T-helper 2 cell (primary cell): ENCODE results near the gene PRAMEF13.
"Not testable (repeated sequence)": the region's sequence is repeated elsewhere in the genome, so short reads cannot be mapped to it uniquely, and the experiment has no call there.

ENCODE experiments used
- DNase-seq, 5 experiments: peaks; one replicate each; pipeline versions ENCODE4 v3.0.0 to v3.0.0-alpha.2; 2012 to 2022
- total RNA-seq, 2 donors: gene quantifications; one replicate each; lab custom pipeline; 2026; lab: John Stamatoyannopoulos, UW

PRAMEF13 gene, protein sequence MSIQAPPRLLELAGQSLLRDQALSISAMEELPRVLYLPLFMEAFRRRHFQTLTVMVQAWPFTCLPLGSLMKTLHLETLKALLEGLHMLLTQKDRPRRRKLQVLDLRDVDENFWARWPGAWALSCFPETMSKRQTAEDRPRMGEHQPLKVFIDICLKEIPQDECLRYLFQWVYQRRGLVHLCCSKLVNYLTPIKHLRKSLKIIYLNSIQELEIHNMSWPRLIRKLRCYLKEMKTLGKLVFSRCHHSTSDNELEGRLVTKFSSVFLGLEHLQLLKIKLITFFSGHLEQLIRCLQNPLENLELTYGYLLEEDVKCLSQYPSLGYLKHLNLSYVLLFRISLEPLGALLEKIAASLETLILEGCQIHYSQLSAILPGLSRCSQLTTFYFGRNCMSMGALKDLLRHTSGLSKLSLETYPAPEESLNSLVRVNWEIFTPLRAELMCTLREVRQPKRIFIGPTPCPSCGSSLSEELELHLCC
- total RNA-seq, result 0 reads per million in 2 donors

DNA sequence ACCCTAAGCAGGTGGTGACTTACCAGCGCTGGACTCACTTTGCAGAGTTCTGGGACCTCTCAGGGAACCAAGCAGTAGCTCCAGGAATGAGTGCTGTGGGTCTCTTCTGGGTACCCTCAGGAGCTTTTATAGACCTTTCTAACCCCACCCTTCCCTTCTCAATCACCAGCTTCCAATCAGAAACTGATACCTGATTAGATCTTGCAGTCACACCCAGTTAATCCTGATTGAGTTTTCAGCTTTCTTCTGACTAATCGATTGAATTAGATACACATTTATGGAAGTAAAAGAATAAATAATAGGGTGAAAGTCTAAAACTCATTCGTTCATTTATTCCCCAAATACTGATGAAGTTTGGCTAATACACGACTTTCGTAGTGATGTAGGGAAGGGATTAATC lies at the start of gene PRAMEF13:
Gene PRAMEF13 (minus strand): TSS at position 101 of the 400 bp plus-strand sequence. CDS start 1,820 bp downstream, outside the sequence.
- not testable (repeated sequence) for DNase-seq

DNA sequence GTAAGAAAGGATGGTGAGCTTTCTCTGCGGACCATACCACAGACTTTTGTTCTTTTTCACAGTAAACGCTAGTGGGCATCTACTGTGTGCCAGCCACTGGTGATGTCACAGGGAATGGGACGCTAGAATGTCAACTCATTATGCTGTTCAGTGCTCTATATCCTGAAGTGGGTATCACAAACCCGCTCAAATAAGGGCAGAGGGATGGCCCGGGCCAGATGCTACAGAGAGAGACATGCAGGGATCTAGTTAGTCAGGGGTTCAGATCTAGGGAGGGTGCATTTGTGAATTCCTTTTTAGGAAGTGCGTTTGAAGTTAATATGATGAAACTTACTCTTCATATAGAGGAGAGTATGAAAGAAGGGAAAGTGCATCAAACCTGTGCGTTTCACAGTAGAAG lies 45.9 kb upstream of the PRAMEF13 start:
- not testable (repeated sequence) for DNase-seq

DNA sequence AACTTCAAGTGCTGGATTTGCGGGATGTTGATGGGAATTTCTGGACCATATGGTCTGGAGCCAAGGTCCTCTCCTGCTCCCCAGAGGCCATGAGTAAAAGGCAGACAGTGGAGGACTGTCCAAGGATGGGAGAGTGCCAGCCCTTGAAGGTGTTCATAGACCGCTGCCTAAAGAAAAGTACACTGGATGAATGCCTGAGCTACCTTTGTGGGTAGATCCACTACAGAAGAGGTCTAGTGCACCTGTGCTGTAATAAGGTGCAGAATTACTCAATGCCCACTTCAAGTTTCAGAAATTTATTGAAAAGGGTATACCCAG lies 45.3 kb upstream of the PRAMEF13 start:
- DNase-seq, result not testable (repeated sequence)

DNA sequence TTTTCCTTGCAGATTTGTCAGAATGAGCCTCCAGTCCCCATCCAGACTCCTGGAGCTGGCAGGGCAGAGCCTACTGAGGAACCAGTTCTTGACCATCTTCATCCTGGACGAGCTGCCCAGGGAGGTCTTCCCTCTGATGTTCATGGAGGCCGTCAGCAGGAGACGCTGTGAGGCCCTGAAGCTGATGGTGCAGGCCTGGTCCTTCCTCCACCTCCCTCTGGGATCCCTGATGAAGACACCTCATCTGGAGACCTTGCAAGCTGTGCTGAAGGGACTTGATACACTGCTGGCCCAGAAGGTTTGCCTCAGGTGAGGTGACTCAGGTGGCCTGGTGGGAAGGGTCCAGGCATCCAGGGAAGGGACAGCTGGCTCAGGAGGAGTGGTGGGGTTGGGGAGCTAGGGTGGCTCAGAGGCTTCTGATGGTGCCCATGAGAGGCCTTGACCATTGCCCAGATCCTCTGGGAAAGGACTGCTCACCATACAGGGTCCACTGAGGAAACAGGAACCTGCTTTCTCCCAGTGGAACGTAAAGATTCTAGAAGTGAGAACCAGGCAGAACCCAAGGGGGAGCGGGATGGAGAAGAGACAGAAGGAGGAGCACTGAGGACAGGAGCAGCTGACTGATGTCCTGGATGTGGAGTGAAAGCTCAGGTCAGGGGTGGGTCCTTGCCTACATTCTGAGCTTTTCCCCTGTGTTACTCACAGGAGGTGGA lies 44.8 kb upstream of the PRAMEF13 start:
- DNase-seq, result not testable (repeated sequence)

DNA sequence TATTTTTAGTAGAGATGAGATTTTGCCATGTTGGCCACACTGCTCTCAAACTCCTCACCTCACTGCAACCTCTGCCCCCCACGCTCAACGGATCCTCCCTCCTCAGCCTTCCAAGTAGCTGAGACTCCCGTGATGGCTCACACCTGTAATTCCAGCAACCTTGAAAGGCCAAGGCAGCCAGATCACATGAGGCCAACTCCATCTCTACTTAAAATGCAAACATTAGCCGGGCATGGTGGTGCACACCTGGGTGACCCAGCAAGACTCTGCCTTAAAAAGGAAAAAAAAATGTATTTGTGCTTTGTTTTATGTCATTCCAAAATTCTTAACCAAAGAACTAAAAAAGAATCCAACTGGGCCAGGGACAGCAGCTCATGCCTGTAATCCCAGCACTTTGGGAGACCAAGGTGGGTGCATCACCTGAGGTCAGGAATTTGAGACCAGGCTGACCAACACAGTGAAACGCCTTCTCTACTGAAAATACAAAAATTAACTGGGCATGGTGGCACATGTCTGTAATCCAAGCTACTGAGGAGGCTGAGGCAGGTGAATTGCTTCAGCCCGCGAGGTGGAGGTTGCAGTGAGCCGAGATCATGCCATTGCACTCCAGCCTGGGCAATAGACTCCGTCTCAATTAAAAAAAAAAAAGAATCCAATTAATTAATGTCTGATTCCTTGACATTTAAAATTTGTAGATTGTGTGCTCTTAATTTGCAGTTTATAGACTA lies 42.5 kb upstream of the PRAMEF13 start:
- DNase-seq, result not testable (repeated sequence)

DNA sequence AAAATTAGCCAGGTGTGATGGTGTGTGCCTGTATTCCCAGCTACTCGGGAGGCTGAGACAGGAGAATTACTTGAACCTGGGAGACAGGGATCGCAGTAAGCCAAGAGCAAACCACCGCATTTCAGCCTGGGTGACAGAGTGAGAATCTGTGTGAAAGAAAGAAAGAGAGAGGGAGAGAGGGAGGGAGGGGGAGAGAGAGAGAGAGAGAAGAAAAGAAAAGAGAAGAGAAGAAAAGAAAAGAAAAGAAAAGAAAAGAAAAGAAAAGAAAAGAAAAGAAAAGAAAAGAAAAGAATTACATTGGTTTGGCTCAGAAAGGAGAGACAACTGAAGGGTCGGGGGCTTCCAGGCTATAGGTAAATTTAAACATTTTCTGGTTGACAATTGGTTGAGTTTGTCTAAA lies 38.4 kb upstream of the PRAMEF13 start:
- DNase-seq, result not testable (repeated sequence)

DNA sequence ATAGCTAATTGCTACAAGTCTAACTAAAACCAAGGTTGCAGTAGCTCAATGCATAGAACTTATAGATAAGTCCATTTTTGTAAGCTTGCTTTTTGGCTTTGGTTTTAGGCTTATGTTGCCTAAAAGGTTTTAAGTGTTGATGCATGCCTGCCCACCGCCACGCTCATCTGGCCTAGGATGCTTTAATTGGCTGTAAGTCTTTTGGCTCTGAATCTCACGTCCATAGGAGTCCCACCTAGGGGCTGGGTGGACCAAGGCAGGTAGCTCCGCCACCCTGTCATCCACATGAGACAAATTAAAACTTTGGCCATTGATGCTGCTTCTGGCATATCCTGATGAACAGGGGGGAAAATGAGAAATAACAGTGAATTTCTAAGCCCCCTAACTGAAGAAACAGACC lies 36.4 kb upstream of the PRAMEF13 start:
- not testable (repeated sequence) for DNase-seq

DNA sequence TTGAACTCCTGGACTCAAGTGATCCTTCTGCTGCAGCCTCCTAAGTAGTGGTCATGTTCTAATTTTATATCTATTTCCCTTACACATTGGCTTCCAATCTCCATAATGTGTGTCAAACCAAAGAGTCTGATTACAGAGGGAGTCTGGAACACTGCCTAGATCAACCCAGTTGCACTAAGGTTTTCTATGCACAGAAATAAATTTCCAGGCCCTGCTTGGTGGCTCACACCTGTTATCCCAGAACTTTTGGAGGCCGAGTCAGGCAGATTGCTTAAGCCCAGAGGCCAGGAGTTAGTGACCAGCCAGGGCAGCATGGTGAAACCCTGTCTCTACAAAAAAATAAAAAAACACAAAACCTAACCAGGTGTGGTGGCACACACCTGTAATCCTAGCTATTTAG lies 32.8 kb upstream of the PRAMEF13 start:
- DNase-seq, result not testable (repeated sequence)

DNA sequence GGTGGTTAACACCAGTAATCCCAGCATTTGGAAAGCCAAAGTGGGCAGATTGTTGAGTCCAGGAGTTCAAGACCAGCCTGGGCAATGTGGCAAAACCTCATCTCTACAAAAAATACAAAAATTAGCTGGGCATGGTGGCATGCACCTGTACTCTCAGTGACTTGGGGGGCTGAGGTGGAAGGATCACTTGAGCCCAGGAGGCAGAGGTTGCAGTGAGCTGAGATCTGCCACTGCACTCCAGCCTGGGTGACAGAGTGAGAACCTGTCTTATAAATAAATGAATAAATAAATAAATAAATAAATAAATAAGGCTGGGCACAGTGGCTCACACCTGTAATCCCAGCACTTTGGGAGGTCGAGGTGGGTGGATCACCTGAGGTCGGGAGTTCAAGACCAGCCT lies 30.8 kb upstream of the PRAMEF13 start:
- not testable (repeated sequence) for DNase-seq

DNA sequence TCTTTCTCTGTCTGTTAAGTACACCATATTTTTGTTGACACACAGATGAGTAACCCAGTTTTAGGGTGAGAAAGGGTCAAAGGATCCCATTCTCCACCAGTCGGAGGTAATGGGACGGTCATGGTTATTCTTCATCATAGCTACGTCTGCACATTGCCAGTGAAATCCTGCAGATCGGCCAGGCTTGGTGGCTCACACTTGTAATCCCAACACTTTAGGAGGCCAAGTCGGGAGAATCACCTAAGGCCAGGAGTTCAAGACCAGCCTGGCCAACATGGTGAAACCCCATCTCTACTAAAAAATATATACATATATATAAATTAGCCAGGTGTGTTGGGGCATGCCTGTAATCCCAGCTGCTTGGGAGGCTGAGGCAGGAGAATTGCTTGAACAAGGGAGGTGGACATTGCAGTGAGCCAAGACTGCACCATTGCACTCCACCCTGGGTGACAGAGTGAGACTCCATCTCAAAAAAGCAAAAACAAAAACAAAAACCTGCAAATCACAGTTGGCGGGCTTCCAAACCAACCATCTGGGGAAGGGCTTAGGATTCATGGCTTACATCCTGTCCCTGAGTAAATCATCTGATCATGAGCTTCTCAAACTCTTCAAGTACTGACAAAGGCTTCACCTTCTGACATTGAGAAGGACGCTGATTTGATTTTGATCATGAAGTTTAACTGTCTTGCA lies 30.0 kb upstream of the PRAMEF13 start:
- not testable (repeated sequence) for DNase-seq

DNA sequence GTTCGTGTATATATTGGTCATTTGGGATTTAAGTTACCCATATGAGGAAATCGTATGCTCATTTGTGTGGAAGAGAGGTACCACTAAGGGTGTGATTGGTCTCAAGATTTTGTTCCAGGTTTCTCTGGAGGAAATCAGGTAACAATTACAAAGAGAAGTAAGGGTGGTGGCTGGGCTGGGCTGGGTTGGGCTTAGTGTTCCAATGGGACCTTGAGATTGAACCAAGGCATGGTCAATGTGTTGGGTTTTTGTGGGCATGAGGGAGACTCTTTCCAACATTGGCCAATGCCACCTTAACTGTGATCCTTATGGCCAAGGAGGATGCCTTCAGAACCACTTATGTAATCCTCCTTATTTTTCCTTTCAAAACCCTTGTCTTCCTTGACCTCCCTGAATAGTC lies 29.4 kb upstream of the PRAMEF13 start:
- DNase-seq, result not testable (repeated sequence)

DNA sequence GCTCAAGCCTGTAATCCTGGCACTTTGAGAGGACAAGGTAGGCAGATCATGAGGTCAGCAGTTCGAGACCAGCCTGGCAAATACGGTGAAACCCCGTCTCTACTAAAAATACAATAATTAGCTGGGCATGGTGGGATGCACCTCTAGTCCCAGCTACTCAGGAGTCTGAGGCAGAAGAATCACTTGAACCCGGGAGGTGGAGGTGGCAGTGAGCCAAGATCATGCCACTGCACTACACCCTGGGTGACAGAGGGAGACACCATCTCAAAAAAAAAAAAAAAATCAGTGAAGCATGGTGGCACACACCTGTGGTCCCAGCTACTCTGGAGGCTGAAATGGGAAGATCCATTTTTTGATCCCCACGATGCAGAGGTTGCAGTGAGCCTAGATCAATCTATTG lies 28.9 kb upstream of the PRAMEF13 start:
- not testable (repeated sequence) for DNase-seq

DNA sequence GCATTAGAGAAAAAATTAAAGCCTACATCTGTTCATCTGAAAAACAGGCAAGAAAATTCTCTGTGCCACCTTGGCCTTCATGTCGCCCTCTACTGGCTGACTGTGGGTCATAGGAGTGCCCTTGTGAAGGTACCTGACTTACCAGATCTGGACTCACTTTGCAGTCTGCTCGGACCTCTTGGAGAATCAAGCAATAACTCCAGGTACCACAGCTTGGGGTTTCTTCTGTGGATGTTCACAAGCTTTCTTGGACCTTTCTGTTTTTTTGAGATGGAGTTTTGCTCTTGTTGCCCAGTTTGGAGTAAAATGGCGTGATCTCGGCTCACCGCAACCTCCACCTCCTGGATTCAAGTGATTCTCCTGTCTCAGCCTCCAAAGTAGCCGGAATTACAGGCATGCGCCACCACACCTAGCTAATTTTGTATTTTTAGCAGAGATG lies 27.2 kb upstream of the PRAMEF13 start:
- DNase-seq, result peak in 2 of 5 experiments; percentile 14 to 44

DNA sequence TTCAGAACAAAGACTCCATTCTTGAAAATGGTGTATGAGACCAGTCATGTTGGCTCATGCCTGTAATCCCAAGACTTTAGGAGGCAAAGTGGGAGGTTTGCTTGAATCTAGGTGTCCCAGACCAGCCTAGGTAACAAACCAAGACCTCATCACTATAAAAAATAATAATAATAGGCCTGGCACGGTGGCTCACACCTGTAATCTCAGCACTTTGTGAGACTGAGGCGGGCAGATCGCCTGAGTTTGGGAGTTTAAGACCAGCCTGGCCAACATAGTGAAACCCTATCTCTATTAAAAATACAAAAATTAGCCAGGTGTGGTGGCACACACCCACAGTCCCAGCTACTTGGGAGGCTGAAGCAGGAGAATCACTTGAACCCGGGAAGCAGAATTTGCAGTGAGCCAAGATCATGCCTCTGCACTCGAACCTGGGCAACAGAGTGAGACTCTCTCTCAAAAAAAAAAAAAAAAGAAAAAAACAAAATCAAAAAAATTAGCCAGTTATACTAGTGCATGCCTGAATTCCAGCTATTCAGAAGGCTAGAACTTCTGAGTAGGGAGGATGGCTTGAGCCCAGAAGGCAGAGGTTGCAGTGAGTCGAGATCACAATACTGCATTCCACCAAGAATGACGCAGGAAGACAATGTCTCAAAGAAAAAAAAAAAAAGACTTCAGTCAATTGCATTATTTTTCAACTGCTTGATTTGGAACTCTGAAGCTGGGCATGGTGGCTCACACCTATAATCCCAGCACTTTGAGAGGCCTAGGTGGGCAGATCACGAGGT lies 26.3 kb upstream of the PRAMEF13 start:
- not testable (repeated sequence) for DNase-seq

DNA sequence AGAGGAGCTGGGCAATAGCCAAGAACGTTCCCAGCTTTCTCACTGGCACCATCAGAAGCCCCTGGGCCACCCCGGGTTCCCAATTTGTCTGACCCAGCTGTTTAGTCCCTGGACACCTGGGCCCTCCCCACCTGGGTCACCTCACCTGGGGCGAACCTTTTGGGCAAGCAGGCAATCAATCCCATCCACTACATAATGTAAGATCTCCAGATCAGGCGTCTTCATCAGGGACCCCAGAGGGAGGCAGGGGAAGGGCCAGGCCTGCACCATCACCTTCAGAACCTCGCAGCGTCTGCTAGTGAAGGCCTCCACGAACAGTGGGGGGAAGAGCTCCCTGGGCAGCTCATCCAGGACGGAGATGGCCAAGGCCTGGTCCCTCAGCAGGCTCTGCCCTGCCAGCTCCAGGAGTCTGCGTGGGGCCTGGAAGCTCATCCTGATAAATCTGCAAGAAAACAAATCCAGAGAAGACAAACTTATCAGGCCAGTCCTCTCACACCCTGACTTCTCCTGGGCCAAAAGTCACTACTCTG lies 24.5 kb upstream of the PRAMEF13 start, which contains the start of gene PRAMEF18:
Gene PRAMEF18 (minus strand): TSS at position 480 of the 530 bp plus-strand sequence. CDS start 48 bp downstream, at position 432.
- not testable (repeated sequence) for DNase-seq

DNA sequence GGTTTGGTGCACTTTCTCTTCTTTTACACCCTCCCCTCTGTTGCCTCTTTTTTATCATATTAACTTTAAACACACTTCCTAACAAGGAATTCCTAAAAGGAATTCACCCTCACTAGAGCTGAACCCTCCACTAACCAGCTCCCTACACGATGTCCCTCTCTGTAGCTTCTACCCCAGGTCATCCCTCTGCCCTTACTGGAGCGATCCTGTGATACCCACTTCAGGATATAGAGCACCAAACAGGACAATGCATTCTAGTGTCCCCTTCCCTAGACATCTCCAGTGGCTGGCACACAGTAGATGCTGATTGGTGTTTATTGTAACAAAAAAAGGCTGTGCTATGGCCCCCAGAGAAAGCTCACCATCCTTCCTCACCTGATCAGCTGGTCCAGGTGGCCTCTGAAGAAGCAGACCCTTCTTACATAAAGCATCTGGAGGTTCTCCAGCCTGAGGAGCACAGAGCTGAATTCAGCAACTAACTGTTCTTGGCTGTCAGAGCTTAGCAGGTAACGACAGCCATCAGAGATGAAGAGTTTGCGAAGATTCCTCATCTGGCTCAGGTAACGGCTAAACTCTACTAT lies 23.4 kb upstream of the PRAMEF13 start:
- no peak for DNase-seq

DNA sequence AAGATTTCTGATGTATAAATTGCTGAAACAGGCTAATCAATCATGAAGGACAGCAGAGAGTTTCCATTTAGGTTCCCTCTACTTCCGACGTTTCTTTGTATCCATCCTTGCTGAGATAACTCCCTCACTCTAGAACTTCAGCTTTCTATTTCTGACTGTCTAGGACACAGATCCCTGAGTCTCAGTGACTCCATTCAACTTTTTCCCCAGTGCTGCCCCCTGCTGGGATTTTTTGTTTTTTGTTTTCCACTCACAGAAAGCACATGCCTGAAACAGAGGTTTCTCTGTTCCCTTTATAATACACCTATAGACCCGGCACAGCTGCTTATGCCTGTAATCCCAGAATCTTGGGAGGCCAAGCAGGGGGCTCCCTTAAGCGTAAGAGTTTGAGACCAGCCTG lies 21.6 kb upstream of the PRAMEF13 start:
- DNase-seq, result not testable (repeated sequence)

DNA sequence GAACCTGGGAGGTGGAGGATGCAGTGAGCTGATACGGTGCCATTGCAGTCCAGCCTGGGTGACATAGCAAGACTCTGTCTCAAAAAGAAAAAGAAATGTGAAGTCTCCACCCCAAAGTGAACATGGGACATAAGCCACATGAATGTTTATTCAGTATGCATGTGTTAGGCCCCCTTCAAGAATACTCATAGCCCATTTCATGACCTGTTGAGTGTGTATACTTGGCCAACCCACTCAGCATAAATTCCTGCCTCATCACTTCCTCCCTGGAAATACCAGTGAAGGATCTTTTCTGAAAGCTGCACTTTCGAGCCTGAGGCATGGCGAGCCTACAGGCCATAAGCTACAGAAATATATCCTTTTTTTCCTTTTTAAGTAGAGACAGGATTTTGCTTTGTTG lies 18.0 kb upstream of the PRAMEF13 start:
- not testable (repeated sequence) for DNase-seq

DNA sequence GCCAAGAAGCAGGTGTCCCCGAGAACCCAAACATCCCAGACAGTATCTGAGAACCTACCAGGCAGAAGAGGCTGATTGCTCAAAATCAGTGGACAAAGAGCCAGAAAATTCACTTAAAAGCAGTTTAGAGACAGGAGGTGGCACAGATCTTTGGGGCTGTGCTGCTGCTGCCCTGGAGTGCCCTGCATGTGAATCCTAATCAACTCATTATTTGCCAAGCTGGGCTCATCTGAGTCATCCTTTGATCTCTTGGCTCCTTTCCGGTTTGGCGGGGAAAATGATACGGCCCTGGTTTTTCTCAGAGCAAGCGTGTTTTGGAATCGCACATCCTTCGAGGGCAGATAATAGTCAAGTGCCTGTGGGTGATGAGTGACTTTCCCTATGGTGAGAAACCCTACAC lies 15.4 kb upstream of the PRAMEF13 start:
- DNase-seq, result not testable (repeated sequence)

DNA sequence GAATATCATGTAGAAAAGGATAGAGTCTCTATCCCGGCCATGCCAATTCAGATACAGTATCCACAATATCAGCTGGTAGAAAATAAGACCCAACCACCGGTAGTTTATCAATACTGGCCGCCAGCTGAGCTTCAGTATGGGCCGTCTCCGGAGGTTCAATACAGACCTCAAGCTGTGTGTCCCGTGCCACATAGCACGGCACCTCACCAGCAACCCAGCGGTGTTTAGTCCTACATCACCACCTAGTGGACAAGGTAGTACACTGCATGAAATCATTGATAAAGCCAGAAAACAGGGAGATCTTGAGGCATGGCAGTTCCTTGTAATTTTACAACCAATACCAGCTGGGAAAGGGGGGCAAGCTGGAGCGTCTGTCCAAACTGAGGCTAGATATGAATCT lies 7.5 kb upstream of the PRAMEF13 start:
- DNase-seq, result not testable (repeated sequence)

DNA sequence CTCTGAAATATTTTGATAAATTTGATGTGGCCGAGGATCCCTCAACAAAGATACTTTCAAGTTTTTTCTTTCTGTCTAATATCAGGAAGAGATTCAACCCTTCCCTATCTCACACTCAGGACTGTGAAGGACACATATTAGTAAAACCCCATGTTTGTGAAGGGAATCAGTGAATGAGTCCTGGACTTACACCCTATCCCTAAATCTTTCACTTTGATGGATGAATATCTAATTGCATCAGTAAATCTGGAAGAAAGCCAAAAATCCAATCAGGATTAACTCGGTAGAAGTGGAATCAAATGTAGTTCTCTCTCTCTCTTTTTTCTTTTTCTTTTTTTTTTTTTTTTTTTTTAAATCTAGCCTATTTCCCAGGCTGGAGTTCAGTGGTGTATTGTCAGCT lies 29.7 kb downstream of the PRAMEF13 start, which contains the start of gene PRAMEF9:
Gene PRAMEF9 (plus strand): TSS at position 301 of the 400 bp plus-strand sequence. CDS start 3,433 bp downstream, outside the sequence.
- DNase-seq, result not testable (repeated sequence)
